ENCODE measurements around the gene LMF1. TPM values are rescaled to one million over a fixed set of nuclear protein-coding genes. Genes with fewer than 3 reads are reported as not detected.

The LMF1 gene
- total and polyA plus RNA-seq, 2 of the 4 experiments (the other 2 are of a cell fraction): 7.7 to 13.1 TPM

GRCh38 chr16:945271-946047 is 25.3 kb downstream of the LMF1 start:
- H4K20me1 ChIP-seq (ENCODE audit: insufficient read depth, low read length): peaks cover 4% of the 10 kb centered on the region
- intact Hi-C loops (cut with micrococcal nuclease): loop anchor here (10.0 kb wide), 1 partner anchor 81 kb away; no protein-coding TSS in a partner anchor
- H3K4me2 ChIP-seq (ENCODE audit: low read depth, low read length): 0 out of 2 replicates have a peak overlapping the region, but pooled peaks have one; percentile 10
- no peak overlapping the region for H4K5ac ChIP-seq (ENCODE audit: low read depth, low read length)
- H3K27ac ChIP-seq (ENCODE audit: insufficient read depth, low read length): no peak overlapping the region
- BruUV-seq (replicated peaks): no TSS peak
- no peak overlapping the region for H3K18ac ChIP-seq (ENCODE audit: low read depth, low read length)
- H3K9me3 ChIP-seq (ENCODE audit: control insufficient read depth, insufficient read depth, low read length): peaks cover 7% of the 10 kb centered on the region
- H3K56ac ChIP-seq (ENCODE audit: extremely low read depth, insufficient read depth, low read length): no peak overlapping the region
- dilution Hi-C loops (cut with HindIII; ENCODE audit: low sequenced_read_pairs, unreplicated experiment): no loop called here
- no peaks in the 10 kb centered on the region for H3K9me1 ChIP-seq (ENCODE audit: insufficient read depth, low read length)
- H3K36me3 ChIP-seq (ENCODE audit: control insufficient read depth, insufficient read depth, low read length): no peaks in the 10 kb centered on the region
- no peak overlapping the region for H3K23ac ChIP-seq (ENCODE audit: low read depth, low read length)
- in situ Hi-C loops (cut with MboI; ENCODE audit: low sequenced_read_pairs): no loop called here
- H3K9ac ChIP-seq (ENCODE audit: low read depth, low read length): no peak overlapping the region
- no peak overlapping the region for H3K4ac ChIP-seq (ENCODE audit: low read depth, low read length)
- H2BK20ac ChIP-seq (ENCODE audit: low read depth, low read length): no peak overlapping the region
- H3K4me1 ChIP-seq (ENCODE audit: control insufficient read depth, insufficient read depth, low read length): peaks cover 7% of the 10 kb centered on the region; the same call in 1 of the 2 replicates
- ChIA-PET POLR2A (ENCODE audit: unreplicated experiment) (no interaction called here), CTCF (interaction anchor here (1.2 kb wide), 1 partner anchor 8 kb away, joined by 3 read pairs; no protein-coding TSS in a partner anchor)
- H2AK5ac ChIP-seq (ENCODE audit: low read depth, low read length): no peak overlapping the region
- 82 to 100% methylated on average over 1 to 6 of the region's 10 CpGs for WGBS, 2 experiments (ENCODE audit: extremely low coverage in 2 of 2, insufficient read length in 1 of 2)
- DNase-seq: peak; percentile 16
- H4K91ac ChIP-seq (ENCODE audit: insufficient read depth, low read depth, low read length): no peak overlapping the region
- no peak overlapping the region for H2BK5ac ChIP-seq (ENCODE audit: low read depth, low read length, poor library complexity, severe bottlenecking)
- H3K79me1 ChIP-seq (ENCODE audit: low read depth in 1 of 2, low read length in 2 of 2): no peaks in the 10 kb centered on the region; a peak in 2 of 4 replicates
- ATAC-seq (ENCODE audit: low read depth): peak; percentile 65
- no peak overlapping the region for H3K14ac ChIP-seq (replicated peaks; ENCODE audit: low read depth, low read length)
- H4K8ac ChIP-seq (ENCODE audit: low read depth in 2 of 2, low read length in 2 of 2): no peak overlapping the region
- no peaks in the 10 kb centered on the region for H3K27me3 ChIP-seq (ENCODE audit: control insufficient read depth, insufficient read depth, low read length)
- TF ChIP-seq POLR2A (IDR thresholded peaks at IDR 0.05; ENCODE audit: low read depth, low read length) (no peak), RFX5 (IDR thresholded peaks at IDR 0.05; ENCODE audit: low read depth, low read length) (no peak), NFE2L2 (IDR thresholded peaks at IDR 0.05; ENCODE audit: low read depth, low read length) (no peak), RAD21 (IDR thresholded peaks at IDR 0.05; ENCODE audit: low read length) (no peak), MAFK (IDR thresholded peaks at IDR 0.05; ENCODE audit: low read depth, low read length) (no peak), MXI1 (IDR thresholded peaks at IDR 0.05; ENCODE audit: borderline replicate concordance, low read depth, low read length) (no peak), CEBPB (IDR thresholded peaks at IDR 0.05; ENCODE audit: low read depth, low read length) (no peak), CHD1 (IDR thresholded peaks at IDR 0.05; ENCODE audit: low read depth, low read length) (no peak), MAZ (IDR thresholded peaks at IDR 0.05; ENCODE audit: borderline replicate concordance, low read depth, low read length) (no peak)
- TF ChIP-seq, protein P1, sequence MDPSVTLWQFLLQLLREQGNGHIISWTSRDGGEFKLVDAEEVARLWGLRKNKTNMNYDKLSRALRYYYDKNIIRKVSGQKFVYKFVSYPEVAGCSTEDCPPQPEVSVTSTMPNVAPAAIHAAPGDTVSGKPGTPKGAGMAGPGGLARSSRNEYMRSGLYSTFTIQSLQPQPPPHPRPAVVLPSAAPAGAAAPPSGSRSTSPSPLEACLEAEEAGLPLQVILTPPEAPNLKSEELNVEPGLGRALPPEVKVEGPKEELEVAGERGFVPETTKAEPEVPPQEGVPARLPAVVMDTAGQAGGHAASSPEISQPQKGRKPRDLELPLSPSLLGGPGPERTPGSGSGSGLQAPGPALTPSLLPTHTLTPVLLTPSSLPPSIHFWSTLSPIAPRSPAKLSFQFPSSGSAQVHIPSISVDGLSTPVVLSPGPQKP (IDR thresholded peaks at IDR 0.05; ENCODE audit: borderline replicate concordance, low read depth, low read length): no peak
- H2BK120ac ChIP-seq (ENCODE audit: low read depth, low read length): no peak overlapping the region
- no peak overlapping the region for H2AFZ ChIP-seq (replicated peaks; ENCODE audit: low read length, poor library complexity)
- no peak overlapping the region for H2BK15ac ChIP-seq (ENCODE audit: low read depth, low read length)
- no peak overlapping the region for H3K4me3 ChIP-seq (ENCODE audit: insufficient read depth, low read depth, low read length)
- no peak overlapping the region for H2AK9ac ChIP-seq (replicated peaks; ENCODE audit: low read depth, low read length, poor library complexity)
